Measurements from ENCODE around the gene KIRREL3.

KIRREL3 gene

GRCh38 chr11:127000291-127000968 is at the start of gene KIRREL3:
Gene KIRREL3 (minus strand): TSS chr11:127000770.
- no peak for DNase-seq (ENCODE audit: low spot score)

- DNase-seq (ENCODE audit: low spot score): no peak
These were observed 49.6 kb upstream of the KIRREL3 start for GRCh38 chr11:127050186-127050585.

DNA sequence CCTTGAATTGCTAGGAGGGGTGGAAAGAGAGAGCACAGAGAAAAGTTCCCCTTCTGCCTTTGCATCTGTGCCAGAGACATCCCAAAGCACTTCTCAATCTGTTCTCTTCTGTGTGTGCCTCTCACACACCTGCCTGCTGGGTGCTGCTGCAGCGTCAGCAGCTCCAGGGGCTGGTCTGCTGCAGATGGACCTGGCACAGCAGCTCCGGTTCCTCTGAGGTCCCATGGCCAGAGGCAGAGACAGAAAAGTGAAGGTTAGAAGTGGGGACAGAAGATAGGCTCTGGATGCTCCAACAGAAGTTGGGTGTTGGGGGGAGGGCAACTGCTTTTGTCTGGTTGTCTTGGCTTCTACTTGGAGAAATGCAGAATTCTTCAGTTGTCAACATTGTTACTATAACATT is 48.9 kb upstream of the KIRREL3 start:
- DNase-seq (ENCODE audit: low spot score): no peak

- no peak for DNase-seq (ENCODE audit: low spot score)
These were observed 44.0 kb upstream of the KIRREL3 start for GRCh38 chr11:127044535-127044934.

DNA sequence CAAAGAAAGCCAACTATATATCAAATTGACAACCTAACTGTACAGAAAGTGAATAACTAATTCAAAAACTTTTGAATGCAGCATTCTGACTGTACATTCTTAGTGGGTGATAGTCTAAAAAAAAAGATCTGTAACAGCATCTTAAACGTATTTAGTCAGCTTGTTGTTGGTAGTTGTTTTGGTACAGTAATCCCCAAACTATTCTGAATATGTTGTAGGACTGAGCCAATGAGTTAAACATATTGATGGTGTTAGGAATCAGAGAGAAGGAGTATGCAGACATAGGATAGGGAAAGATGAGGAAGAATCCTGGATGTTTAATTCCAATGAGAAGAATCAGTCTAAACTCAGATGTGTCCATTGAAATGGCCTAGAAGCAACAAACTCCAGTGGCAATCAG is 41.9 kb upstream of the KIRREL3 start:
- DNase-seq (ENCODE audit: low spot score): no peak

GRCh38 chr11:127039591-127039990 is 39.0 kb upstream of the KIRREL3 start:
- no peak for DNase-seq (ENCODE audit: low spot score)

GRCh38 chr11:127037596-127037995 is 37.0 kb upstream of the KIRREL3 start:
- no peak for DNase-seq (ENCODE audit: low spot score)

DNA sequence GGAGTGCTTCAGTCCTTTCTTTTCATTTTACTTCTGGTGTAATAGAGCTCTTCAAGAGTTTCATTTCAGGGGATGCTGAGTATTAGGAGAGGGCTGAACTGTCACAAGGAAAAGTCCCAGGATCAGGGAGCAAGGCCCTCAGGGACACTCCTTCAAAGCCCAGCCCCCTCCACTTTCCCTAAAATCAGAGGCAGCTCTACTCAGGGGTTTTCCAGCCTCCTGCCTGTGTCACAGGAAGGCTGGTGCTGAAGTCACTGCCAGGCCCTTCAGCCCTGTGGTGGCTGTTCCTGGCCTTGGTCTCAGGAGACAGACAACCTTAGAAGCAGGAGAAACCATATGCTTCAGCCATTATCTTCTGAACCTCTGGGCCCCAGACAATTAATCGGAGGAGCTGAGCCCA is 36.4 kb upstream of the KIRREL3 start:
- no peak for DNase-seq (ENCODE audit: low spot score)

GRCh38 chr11:127035824-127036223 is 35.3 kb upstream of the KIRREL3 start:
- DNase-seq (ENCODE audit: low spot score): peak; percentile 35

- DNase-seq (ENCODE audit: low spot score): no peak
These were observed 34.4 kb upstream of the KIRREL3 start for GRCh38 chr11:127034973-127035372.

DNA sequence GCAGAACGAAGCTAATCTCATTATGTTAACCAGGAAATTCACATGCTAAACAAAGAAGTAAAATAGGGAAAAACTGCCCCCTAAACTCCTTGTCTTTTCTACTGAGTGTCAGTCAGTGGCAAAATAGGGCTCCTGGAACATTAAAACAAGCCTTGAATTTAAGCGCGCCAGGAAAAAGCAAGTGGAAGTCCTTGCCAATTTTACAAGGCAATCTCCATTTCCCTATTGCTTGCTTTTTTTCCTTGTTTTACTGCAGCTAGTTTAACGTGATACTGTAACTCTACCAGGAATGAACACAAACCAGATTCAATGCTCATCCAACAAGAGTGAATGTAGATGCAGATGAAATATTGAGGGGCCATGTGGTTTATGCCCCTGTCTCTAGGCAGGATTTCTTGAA is 28.1 kb upstream of the KIRREL3 start:
- DNase-seq (ENCODE audit: low spot score): no peak

GRCh38 chr11:127027789-127028188 is 27.2 kb upstream of the KIRREL3 start:
- no peak for DNase-seq (ENCODE audit: low spot score)

DNA sequence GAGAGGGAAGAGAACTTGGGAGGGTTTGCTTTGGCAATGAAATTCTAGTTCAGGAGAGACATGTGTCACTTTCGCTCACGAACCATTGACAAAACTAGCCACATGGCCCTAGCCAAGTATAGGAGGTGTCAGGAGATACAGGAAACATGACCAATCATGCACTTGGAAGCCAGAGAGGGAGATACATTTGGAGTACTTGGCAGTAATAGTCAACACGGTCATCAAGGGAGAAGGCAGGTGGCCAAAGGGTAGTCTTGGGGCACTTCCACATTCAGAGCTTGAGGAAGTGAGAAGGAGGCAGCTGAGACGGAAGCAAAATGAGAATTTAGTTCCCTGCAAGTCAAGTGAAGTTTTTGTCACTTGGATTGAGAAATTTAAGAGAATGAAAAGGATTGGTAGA is 26.4 kb upstream of the KIRREL3 start:
- no peak for DNase-seq (ENCODE audit: low spot score)

GRCh38 chr11:127023991-127024390 is 23.4 kb upstream of the KIRREL3 start:
- no peak for DNase-seq (ENCODE audit: low spot score)

DNA sequence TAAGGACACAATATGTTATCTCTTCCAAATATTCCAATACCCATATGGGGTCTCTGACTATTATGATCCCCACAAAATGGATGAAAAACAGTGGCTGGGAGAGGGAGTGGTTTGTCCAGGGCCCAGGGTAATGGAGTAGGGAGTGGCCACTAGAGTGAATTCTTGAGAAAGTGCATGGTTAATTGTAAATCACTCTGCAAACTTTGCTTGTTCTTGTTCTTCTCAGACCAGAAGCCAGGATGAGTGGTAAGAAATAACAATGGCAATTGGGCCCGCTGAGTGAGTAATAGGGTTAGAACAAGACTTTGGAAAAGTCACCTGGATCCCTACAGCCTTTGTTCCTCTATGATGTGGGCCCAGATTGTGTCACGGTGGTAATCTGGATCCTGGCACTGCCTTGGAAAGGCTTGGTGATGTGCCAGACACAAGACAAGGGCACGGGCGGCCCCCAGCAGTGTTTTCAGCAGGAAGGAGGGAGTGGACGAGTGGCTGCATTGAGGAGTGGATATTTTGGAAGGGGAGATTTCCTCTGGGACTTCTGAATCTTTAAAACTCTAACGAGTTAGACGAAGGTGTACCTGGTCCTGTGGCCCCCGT is 18.2 kb upstream of the KIRREL3 start:
- DNase-seq (ENCODE audit: low spot score): no peak

- DNase-seq (ENCODE audit: low spot score): peak; percentile 36
These were observed 16.9 kb upstream of the KIRREL3 start for GRCh38 chr11:127017482-127017881.

DNA sequence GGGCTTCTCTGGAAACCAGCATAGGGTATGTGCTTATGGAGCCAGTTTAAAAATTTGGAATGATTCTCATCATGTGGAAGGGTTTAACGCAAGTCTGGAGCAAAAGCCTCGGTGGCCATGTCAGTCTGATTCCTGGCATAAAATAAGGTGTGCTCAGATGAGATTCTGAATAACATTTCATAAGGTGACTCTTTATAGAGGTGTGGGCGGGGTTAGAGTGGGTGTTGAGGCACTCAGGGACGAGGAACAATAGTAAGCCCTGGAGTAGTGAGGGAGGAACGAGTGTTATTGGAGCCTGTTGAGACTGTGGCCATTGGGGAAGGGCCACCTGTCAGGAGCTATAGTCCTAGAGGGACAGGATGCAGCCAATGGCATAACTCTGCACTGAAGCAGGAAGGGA is 13.0 kb upstream of the KIRREL3 start:
- DNase-seq (ENCODE audit: low spot score): no peak

DNA sequence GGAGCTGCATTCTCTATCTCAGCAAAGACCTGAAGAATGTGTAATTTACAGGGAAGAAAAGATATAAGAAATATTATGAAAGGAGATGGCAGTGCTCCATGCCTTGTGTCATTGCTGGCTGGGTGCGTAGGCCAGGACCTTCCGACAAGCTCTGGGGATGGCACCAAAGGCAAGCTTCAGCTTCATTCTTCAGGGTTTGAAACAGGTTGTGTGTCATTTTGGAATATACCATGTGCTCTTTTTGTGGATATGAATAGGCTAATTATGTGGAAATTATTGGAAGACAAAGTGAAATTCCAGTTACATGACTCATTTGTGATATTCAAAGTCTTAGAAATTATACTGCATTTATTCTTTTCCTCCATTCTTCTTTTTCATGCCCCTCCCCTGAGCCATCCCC is 5.7 kb upstream of the KIRREL3 start:
- DNase-seq (ENCODE audit: low spot score): peak; percentile 66

- DNase-seq (ENCODE audit: low spot score): no peak
These were observed 2.9 kb upstream of the KIRREL3 start for GRCh38 chr11:127003260-127003981.

- no peak for DNase-seq (ENCODE audit: low spot score)
These were observed 2.2 kb upstream of the KIRREL3 start for GRCh38 chr11:127002669-127003259.

GRCh38 chr11:127000981-127001380 is 411 bp upstream of the KIRREL3 start:
- no peak for DNase-seq (ENCODE audit: low spot score)

DNA sequence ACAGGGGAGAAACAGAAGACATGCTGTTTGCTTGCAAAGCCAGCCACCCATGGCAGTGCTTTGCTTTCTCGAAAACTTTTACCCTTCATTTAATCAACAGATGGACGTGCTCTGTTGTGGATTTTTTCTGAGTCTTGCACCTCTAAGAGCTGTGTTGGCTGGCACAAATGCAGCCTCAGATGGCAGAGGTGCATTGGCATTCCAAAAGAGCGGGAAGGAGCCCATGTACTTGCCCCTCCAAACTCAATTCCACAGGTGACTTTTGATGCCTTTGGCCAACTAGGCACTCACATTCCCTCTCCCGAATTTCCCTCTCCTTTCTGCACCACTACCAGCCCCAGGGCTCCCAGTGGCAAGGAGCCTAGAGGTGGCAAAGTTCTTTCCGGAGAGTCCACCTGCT is 1.2 kb downstream of the KIRREL3 start:
- no peak for DNase-seq (ENCODE audit: low spot score)

- no peak for DNase-seq (ENCODE audit: low spot score)
These were observed 2.9 kb downstream of the KIRREL3 start for GRCh38 chr11:126997641-126998040.
